Stimulated activated naive CD4-positive, alpha-beta T cell (primary cell): ENCODE data around the gene KCNH1.
"Not testable (repeated sequence)": the region's sequence is repeated elsewhere in the genome, so short reads cannot be mapped to it uniquely, and the experiment has no call there.

Source experiments
- DNase-seq, 6 experiments: peaks; one replicate each; lab custom pipeline; 2025; lab: John Stamatoyannopoulos, UW

Gene KCNH1

GRCh38 chr1:211101481-211101880, 32.5 kb downstream of the KCNH1 start:
- DNase-seq: no peak

GRCh38 chr1:211099393-211099792, 34.6 kb downstream of the KCNH1 start:
- DNase-seq: no peak

GRCh38 chr1:211095381-211095780, 38.6 kb downstream of the KCNH1 start:
- DNase-seq: no peak

- no peak for DNase-seq
Measured at GRCh38 chr1:211092955-211093354, 41.0 kb downstream of the KCNH1 start.

- no peak for DNase-seq
Measured at GRCh38 chr1:211091867-211092266, 42.1 kb downstream of the KCNH1 start.

GRCh38 chr1:211089536-211089935, 44.4 kb downstream of the KCNH1 start:
- DNase-seq: no peak

GRCh38 chr1:211088156-211088555, 45.8 kb downstream of the KCNH1 start:
- DNase-seq: no peak

GRCh38 chr1:211082824-211083223, 51.1 kb downstream of the KCNH1 start:
- DNase-seq: no peak

- DNase-seq: not testable (repeated sequence)
Measured at GRCh38 chr1:211081447-211081846, 52.5 kb downstream of the KCNH1 start.

- no peak for DNase-seq
Measured at GRCh38 chr1:211068976-211069375, 65.0 kb downstream of the KCNH1 start.

- no peak for DNase-seq
Measured at GRCh38 chr1:211066781-211067384, 67.1 kb downstream of the KCNH1 start.

- not testable (repeated sequence) for DNase-seq
Measured at GRCh38 chr1:211041838-211042237, 92.1 kb downstream of the KCNH1 start.

GRCh38 chr1:211037095-211037494, 96.9 kb downstream of the KCNH1 start:
- no peak for DNase-seq

GRCh38 chr1:211036381-211037060, 97.4 kb downstream of the KCNH1 start:
- no peak for DNase-seq

- no peak for DNase-seq
Measured at GRCh38 chr1:211035821-211036380, 98.0 kb downstream of the KCNH1 start.

- no peak for DNase-seq
Measured at GRCh38 chr1:211033921-211034525, 99.9 kb downstream of the KCNH1 start.

GRCh38 chr1:211024901-211025300, 109.0 kb downstream of the KCNH1 start:
- DNase-seq: no peak

- no peak for DNase-seq
Measured at GRCh38 chr1:211019266-211019665, 114.7 kb downstream of the KCNH1 start.

- no peak for DNase-seq
Measured at GRCh38 chr1:211018690-211019089, 115.3 kb downstream of the KCNH1 start.

- DNase-seq: no peak
Measured at GRCh38 chr1:211017075-211017718, 116.8 kb downstream of the KCNH1 start.

- no peak for DNase-seq
Measured at GRCh38 chr1:211014275-211014674, 119.7 kb downstream of the KCNH1 start.

GRCh38 chr1:211013346-211014240, 120.4 kb downstream of the KCNH1 start:
- no peak for DNase-seq
